ENCODE results near the gene CEMIP2. TPM values are rescaled to one million over a fixed set of nuclear protein-coding genes. Genes with fewer than 3 reads are reported as not detected.
A peak's percentile ranks its signal among the peaks of the same experiment; 100 is the strongest.

CEMIP2 gene
- total RNA-seq, 1 experiment from 2014 or later = 16.0 TPM

DNA sequence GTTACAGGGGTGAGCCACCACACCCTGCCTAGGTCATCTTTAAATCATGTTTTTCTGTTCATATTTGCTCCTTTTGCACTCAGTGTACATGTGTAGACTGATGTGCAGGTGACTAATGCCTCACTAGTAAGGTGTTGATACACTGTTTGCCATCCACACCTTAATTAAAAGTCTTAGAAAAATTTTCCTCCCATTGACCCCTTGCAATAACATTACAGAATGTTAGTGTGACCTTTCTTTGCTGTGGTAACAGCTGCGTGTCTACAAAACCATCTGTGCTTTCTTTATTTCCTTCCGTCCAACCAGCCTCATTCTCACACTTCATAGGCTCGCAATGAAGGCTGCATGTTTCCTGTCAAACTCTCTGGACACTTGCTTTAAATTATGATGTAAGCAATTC is 6.6 kb upstream of the CEMIP2 start:
- intact Hi-C loops (cut with micrococcal nuclease) = no loop called here
- no peak overlapping the region for H2AFZ ChIP-seq (ENCODE audit: low read length)
- H3K9me3 ChIP-seq (ENCODE audit: low read length) = no peaks in the 10 kb centered on the region
- POLR2A ChIA-PET (ENCODE audit: unreplicated experiment) = no interaction called here
- no peaks in the 10 kb centered on the region for H3K36me3 ChIP-seq (ENCODE audit: low read depth, low read length)
- TF ChIP-seq EZH2 (IDR thresholded peaks at IDR 0.05; ENCODE audit: low read length, unreplicated experiment) (no peak), CTCF (conservative IDR thresholded peaks at IDR 0.05; ENCODE audit: low read depth, low read length) (no peak), EZH2phosphoT487 (IDR thresholded peaks at IDR 0.05; ENCODE audit: borderline replicate concordance, low read length) (no peak)
- H3K4me3 ChIP-seq (ENCODE audit: low read length) = no peak overlapping the region
- H3K4me1 ChIP-seq (ENCODE audit: insufficient read depth, low read length) = peaks cover 6% of the 10 kb centered on the region
- no peak for DNase-seq
- no peak overlapping the region for H3K4me2 ChIP-seq (ENCODE audit: low read length)
- H4K20me1 ChIP-seq (ENCODE audit: low read length) = no peaks in the 10 kb centered on the region
- H3K79me2 ChIP-seq (ENCODE audit: low read length) = no peaks in the 10 kb centered on the region
- no peak overlapping the region for H3K9ac ChIP-seq (ENCODE audit: low read length)
- H3F3A ChIP-seq (ENCODE audit: low read length, unreplicated experiment) = no peaks in the 10 kb centered on the region
- BruUV-seq (replicated peaks) = no TSS peak
- ATAC-seq = no peak
- no peaks in the 10 kb centered on the region for H3K9me2 ChIP-seq (replicated peaks; ENCODE audit: low read length)
- H3K27me3 ChIP-seq (ENCODE audit: low read length) = no peaks in the 10 kb centered on the region
- CTCF ChIA-PET = no interaction called here
- no peak overlapping the region for H3K27ac ChIP-seq (ENCODE audit: low read length)

DNA sequence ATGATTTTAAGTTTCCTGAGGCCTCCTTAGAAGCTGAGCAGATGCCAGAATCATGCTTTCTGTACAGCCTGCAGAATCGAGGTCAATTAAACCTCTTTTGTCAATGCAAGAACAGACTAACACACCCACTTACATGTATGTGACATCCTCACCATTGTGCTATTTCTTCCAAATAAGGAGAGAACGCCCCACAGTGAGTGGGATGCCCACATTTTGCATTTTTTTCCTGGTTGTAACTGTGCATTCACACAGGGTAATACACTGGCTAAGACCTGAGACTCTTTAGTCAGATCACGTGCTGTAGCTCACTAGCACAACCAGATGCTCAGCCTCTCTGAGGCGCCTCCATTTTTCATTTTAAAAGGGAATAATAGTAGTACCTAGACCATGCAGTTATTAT is 4.4 kb upstream of the CEMIP2 start:
- POLR2A ChIA-PET (ENCODE audit: unreplicated experiment) = no interaction called here
- Histone ChIP-seq H3K36me3 (ENCODE audit: low read depth, low read length) (no peaks in the 10 kb centered on the region), H3K27ac (ENCODE audit: low read length) (no peak overlapping the region), H3K9me2 (replicated peaks; ENCODE audit: low read length) (no peaks in the 10 kb centered on the region), H3K4me1 (ENCODE audit: insufficient read depth, low read length) (peaks cover 7% of the 10 kb centered on the region), H3K9ac (ENCODE audit: low read length) (no peak overlapping the region), H3K27me3 (ENCODE audit: low read length) (no peaks in the 10 kb centered on the region), H3F3A (ENCODE audit: low read length, unreplicated experiment) (no peaks in the 10 kb centered on the region), H3K9me3 (ENCODE audit: low read length) (no peaks in the 10 kb centered on the region), H4K20me1 (ENCODE audit: low read length) (peaks cover 2% of the 10 kb centered on the region), H3K79me2 (ENCODE audit: low read length) (peaks cover 4% of the 10 kb centered on the region), H3K4me3 (ENCODE audit: low read length) (no peak overlapping the region), H3K4me2 (ENCODE audit: low read length) (no peak overlapping the region), H2AFZ (ENCODE audit: low read length) (no peak overlapping the region)
- TF ChIP-seq EZH2phosphoT487 (IDR thresholded peaks at IDR 0.05; ENCODE audit: borderline replicate concordance, low read length) = no peak
- no peak for TF ChIP-seq CTCF (conservative IDR thresholded peaks at IDR 0.05; ENCODE audit: low read depth, low read length)
- BruUV-seq (replicated peaks) = no TSS peak
- ATAC-seq (no peak), DNase-seq (no peak)
- CTCF ChIA-PET = no interaction called here
- intact Hi-C loops (cut with micrococcal nuclease) = no loop called here

DNA sequence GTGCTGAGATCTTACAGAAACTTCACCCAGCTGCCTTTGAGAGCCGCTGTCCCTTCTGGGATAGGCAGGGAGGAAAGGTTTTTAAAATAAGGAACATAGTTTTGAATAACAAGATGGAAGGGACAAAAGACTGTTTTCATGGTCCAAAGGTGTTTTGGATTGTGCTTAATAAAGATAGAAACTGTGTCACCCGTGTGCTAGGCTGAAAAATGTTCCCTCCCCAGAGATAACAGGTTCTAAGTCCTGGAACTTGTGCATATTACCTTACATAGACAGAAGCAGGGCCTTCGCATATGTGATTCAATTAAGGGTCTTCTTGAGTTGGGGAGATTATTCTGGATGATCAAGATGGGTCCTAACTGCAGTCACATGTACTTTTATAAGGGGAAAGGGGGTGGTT is 1.9 kb upstream of the CEMIP2 start:
- Histone ChIP-seq H3K79me2 (ENCODE audit: low read length) (peaks cover 29% of the 10 kb centered on the region), H3K9ac (ENCODE audit: low read length) (peak overlapping the region; percentile 76; the same call in 1 of the 2 replicates), H3K9me2 (replicated peaks; ENCODE audit: low read length) (no peaks in the 10 kb centered on the region), H3K9me3 (ENCODE audit: low read length) (no peaks in the 10 kb centered on the region), H2AFZ (ENCODE audit: low read length) (peak overlapping the region; percentile 83), H3F3A (ENCODE audit: low read length, unreplicated experiment) (no peaks in the 10 kb centered on the region), H3K36me3 (ENCODE audit: low read depth, low read length) (no peaks in the 10 kb centered on the region), H3K27me3 (ENCODE audit: low read length) (no peaks in the 10 kb centered on the region), H3K4me3 (ENCODE audit: low read length) (peak overlapping the region; percentile 85), H3K4me1 (ENCODE audit: insufficient read depth, low read length) (peaks cover 27% of the 10 kb centered on the region), H3K27ac (ENCODE audit: low read length) (peak overlapping the region; percentile 40), H3K4me2 (ENCODE audit: low read length) (peak overlapping the region; percentile 100), H4K20me1 (ENCODE audit: low read length) (peaks cover 25% of the 10 kb centered on the region)
- no peak for DNase-seq
- ChIA-PET CTCF (interaction anchor here (1.0 to 1.3 kb wide), 2 partner anchors 23 to 86 kb away, joined by 3 read pairs; no protein-coding TSS in a partner anchor), POLR2A (ENCODE audit: unreplicated experiment) (no interaction called here)
- intact Hi-C loops (cut with micrococcal nuclease) = no loop called here
- TF ChIP-seq EZH2phosphoT487 (IDR thresholded peaks at IDR 0.05; ENCODE audit: borderline replicate concordance, low read length) = no peak
- no peak for TF ChIP-seq EZH2 (IDR thresholded peaks at IDR 0.05; ENCODE audit: low read length, unreplicated experiment)
- no peak for TF ChIP-seq CTCF (conservative IDR thresholded peaks at IDR 0.05; ENCODE audit: low read depth, low read length)
- no peak for ATAC-seq
- no TSS peak for BruUV-seq (replicated peaks)
